Choroid plexus epithelial cell (primary cell): Measurements from ENCODE around the gene GATA6.
A peak's percentile ranks its signal among the peaks of the same experiment; 100 is the strongest.
"Not testable (repeated sequence)": the region's sequence is repeated elsewhere in the genome, so short reads cannot be mapped to it uniquely, and the experiment has no call there.

Experiments used
- DNase-seq: peaks from one replicate; pipeline ENCODE4 v3.0.0-alpha.2; 2010; ENCODE audit warnings: low read depth
- H3K4me3 ChIP-seq: 2 replicates; pipeline ENCODE4 v1.5.1; 2011; ENCODE audit warnings: low read depth, mild to moderate bottlenecking, control low read depth, low read length, moderate library complexity
- TF ChIP-seq, protein P1 (sequence below): conservative IDR thresholded peaks from 2 replicates; pipeline ENCODE4 v1.5.1; 2011; ENCODE audit warnings: low read depth, mild to moderate bottlenecking, control low read depth, inconsistent platforms, low read length, moderate library complexity

The GATA6 gene

DNA sequence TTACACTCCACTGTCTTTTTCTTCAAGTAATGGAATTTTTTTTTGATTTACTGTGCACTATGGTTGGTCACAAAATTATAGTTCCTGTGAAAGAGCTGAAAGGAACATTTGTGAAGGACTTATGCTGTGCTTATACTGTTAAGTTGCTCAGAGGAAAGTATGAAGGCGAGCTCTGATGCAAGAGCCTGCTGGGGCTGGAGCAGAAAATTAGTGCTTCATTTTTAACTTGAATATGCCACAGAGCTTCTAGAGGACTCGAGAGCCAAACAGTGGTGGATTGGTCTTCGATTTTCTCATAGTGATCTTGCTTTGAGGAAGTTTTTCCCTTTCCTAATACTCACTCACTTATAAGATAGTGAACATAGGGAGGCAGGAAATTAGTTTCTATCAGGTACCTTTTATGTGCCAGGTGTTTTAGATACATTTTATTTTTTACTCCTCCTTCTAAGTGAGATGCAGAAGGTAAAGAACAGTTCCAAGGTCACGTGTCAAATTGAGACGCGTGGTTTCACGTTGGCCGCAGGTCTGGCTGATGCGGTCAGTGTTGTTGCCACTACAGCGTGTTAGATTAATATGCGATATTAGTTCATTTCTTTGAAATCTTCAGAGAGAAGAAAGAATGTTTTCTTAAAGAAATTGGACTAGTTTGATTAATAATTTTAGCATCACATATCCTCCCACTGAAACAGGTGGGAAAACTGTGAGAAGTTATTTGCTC, 20.2 kb downstream of the GATA6 start:
- H3K4me3 ChIP-seq, result no peak overlapping the region
- peak; percentile 87 for DNase-seq
- TF ChIP-seq, protein P1, sequence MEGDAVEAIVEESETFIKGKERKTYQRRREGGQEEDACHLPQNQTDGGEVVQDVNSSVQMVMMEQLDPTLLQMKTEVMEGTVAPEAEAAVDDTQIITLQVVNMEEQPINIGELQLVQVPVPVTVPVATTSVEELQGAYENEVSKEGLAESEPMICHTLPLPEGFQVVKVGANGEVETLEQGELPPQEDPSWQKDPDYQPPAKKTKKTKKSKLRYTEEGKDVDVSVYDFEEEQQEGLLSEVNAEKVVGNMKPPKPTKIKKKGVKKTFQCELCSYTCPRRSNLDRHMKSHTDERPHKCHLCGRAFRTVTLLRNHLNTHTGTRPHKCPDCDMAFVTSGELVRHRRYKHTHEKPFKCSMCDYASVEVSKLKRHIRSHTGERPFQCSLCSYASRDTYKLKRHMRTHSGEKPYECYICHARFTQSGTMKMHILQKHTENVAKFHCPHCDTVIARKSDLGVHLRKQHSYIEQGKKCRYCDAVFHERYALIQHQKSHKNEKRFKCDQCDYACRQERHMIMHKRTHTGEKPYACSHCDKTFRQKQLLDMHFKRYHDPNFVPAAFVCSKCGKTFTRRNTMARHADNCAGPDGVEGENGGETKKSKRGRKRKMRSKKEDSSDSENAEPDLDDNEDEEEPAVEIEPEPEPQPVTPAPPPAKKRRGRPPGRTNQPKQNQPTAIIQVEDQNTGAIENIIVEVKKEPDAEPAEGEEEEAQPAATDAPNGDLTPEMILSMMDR, result no peak

DNA sequence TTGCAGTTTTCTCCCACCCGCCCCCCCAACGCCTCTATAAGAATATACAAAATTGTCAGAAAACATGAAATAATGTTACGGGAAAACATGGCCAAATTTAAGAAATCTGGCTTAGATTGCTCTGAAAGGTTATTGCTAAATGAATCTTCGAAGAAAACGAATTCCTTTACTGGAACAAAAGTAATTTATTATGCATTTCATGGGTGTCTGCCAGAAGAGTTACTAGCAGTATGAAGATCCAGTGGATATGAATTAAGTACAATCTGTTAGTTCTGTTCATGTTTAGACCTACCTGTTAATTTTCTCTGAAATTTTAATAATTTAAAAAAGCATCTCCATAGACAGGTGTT, 21.9 kb downstream of the GATA6 start:
- H3K4me3 ChIP-seq, result no peak overlapping the region
- no peak for DNase-seq
- TF ChIP-seq, protein P1, result no peak

DNA sequence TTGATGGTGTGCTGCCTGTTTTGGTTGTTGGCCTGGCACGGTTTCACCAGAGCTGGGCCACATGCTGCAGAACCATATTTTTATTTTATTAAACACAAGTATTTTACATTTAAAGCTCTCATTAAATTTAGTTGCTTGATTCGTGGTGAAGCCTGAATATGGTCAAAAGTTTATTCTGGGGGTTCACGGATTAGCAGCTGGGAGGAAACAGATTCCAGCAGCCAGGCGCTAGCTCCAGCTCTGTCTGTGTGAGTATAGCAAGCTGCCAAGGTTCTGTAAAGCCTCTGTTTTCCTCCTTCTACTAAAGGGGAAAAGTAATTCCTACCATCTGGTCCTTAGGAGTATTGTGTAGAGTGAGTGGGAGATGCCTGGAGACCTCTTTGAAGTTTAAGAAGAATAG, 22.5 kb downstream of the GATA6 start:
- DNase-seq, result no peak
- TF ChIP-seq, protein P1, result no peak
- no peak overlapping the region for H3K4me3 ChIP-seq

DNA sequence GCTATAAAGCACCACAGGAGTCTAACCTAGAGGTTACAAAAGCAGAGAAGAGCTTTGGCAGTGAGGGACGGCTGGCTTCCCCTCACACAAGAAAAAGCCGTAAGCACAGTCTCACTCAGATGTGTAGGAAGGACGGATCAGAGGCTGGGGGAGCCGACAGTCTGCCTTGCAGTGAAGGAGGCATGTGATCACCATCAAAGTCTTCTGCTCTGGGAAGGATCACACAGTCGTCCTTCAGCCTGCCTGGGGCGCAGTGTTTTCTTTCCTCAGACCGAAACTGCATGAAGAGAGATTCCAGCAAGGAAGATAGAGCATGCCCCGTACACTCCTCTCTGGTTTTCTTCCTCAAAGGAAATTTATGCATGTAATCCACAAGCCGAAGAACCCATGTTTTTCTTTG, 24.1 kb downstream of the GATA6 start:
- peak; percentile 97 for DNase-seq
- peak overlapping the region; percentile 32 for H3K4me3 ChIP-seq
- TF ChIP-seq, protein P1, result peak; percentile 28

DNA sequence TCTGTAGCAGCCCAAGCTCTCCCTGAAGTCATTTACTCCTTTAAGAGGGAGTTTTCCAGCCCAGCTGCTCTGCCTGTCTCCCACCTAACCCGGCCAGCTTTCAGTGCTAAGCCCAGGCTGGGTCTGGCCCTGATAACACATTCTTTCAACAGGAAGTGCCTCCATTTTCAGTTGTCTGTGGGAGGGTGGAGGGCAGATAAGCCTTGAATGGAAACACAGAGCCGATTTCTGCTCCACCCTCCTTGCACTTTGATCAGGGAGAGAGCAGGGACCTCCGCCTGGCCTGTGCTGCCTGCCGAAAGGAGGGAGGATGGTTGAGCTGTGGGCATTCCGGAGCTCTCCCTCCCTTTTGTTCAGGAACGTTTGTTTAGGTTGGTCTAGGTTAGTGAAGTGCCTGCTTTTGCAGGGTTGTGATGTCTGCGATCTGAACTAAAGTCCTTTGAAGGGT, 24.8 kb downstream of the GATA6 start:
- H3K4me3 ChIP-seq, result no peak overlapping the region

DNA sequence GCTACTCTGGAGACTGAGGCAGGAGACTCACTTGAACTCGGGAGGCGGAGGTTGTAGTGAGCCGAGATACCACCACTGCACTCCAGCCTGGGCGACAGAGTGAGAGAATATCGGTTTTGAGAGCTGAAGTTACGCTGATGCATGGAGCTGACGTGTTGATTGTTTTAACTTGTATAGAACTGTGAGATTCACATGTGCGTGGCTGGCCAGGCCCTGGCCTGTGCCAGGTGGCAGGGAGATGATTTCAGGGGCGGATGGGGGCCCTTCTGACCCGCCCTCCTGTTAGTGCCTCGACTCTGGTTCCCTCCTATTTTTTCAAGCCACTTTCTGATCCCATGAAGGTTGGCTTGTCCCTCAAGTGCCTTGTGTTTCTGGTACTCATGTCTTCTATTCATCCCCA, 25.7 kb downstream of the GATA6 start:
- no peak for DNase-seq
- no peak overlapping the region for H3K4me3 ChIP-seq
- TF ChIP-seq, protein P1, result no peak

More for the DNA sequence above, 24.8 kb downstream of the GATA6 start:
- TF ChIP-seq, protein P1, result no peak
- no peak for DNase-seq

DNA sequence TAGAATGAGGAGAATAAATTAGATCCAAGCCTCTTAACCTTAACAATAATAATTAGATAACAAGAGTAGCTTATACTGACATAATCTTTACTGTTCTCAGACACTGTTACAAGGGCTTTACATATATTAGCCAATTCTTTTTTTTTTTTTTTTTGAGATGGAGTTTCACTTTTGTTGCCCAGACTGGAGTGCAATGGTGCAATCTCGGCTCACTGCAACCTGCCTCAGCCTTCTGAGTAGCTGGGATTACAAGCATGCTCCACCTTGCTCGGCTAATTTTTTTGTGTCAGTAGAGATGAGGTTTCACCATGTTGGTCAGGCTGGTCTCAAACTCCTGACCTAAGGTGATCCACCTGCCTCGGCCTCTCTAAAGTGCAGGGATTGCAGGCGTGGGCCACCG, 27.6 kb downstream of the GATA6 start:
- H3K4me3 ChIP-seq, DNase-seq: not testable (repeated sequence)
